GM19240 (cell line): ENCODE measurements around the gene UQCRC1.

ENCODE experiments used
- DNase-seq: peaks from one replicate; pipeline ENCODE4 v3.0.0; 2011; ENCODE audit warnings: low spot score; ENCODE audit not compliant: insufficient read length

UQCRC1 gene

DNA sequence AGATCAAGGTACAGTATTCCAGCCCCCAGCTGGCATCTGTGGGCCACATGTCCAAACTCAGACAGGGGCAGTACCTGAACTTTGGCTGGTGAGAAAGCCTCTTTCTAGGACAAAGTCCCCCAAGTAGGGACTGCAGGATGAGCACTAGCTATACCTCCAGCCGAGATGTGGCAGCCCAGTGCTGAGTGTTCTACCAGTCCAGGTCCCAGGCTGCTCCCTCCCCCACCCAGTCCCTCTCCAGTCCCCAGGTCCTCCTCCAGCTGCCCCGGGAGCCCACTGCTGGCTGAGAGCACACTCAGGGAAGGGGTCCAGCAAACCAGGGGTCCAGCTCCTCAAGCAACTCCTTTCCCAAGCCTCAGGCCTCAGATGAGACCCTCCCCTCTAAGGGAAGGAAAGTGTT is 24.3 kb upstream of the UQCRC1 start:
- DNase-seq, result no peak

GRCh38 chr3:48633256-48633655 is 23.8 kb upstream of the UQCRC1 start:
- DNase-seq, result no peak

DNA sequence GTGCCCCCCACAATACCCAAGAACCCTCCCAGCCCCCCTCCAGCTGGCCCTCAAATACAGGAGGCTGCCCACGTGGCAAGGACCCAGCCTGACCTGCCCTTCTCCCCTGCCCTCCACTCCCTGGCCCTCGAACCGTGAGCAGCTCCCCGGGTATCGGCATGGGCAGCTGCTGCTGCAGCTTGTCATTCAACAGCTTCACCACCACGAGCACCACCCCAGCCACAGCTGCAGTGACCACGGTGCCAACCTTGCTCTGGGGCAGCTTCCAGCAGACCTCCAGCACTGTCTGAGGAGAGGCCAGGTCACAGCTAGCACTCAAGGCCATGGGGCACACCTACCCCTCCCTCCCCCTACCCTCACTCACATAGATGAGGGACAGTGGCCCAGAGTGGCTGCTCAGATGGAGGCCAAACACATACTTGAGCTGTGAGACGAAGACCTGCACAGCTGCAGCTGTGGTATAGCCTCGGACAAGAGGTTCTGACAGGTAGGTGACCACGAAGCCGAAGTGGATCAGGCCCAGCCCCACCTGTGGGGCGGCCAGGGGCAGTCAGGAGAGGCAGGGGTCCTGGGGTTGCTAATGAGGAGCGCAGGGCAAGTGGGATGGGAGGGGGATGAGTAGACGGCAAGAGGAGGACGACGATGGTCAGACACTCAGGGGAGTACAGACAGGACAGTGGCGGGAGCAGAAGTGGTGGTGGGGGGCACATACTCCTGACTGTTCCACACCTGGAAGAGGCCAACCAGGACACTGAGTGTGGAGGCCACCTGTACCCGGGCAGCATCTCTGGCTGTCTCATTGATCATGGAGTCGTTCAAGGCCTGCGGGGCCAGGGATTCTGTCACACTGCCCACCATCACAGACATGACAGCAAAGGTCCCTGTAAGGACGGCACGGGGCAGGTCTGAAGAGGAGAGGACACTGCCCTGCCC is 22.3 kb upstream of the UQCRC1 start:
- DNase-seq, result no peak

- no peak for DNase-seq
Measured at GRCh38 chr3:48630833-48631232, 21.4 kb upstream of the UQCRC1 start.

- no peak for DNase-seq
Measured at GRCh38 chr3:48630407-48630806, 21.0 kb upstream of the UQCRC1 start.

- no peak for DNase-seq
Measured at GRCh38 chr3:48629894-48630293, 20.4 kb upstream of the UQCRC1 start.

DNA sequence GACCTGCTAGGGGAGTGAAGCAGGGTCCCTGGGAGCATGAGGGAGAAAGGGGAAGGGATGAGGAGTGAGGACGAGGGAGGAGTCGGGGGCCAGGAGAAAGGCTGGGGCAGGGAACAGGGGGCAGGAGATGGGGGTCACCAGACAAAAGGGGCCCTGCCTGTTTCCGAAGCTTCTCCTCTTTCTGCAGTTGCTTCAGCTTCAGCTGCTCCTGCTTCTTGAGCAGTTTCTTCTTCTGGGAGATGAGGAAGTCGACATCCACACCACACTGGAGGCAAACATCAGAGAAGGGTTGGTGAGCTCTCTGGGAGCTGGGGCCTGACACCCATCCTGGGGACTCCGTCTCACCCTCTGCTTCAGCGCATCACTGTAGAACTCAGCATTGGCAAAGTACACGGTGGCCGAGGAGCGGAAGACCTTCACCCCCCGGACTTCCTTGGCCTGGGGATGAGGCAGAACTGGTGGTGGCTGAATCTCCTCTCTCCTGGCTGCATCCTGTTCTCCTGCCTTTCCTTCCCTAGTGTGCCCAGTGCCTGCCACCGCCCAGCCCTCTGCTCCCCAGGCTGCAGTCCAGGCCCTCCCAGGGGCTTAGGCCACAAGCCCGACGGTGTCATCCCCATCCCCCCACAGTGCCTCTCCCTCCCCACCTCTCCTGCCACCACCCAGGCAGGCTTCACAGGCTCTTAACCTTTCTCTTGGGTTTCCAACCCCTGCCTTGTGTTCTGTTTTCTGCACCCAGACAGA is 19.0 kb upstream of the UQCRC1 start:
- DNase-seq, result no peak

- no peak for DNase-seq
Measured at GRCh38 chr3:48625600-48625999, 16.2 kb upstream of the UQCRC1 start.

GRCh38 chr3:48624767-48625166 is 15.3 kb upstream of the UQCRC1 start:
- DNase-seq, result no peak

DNA sequence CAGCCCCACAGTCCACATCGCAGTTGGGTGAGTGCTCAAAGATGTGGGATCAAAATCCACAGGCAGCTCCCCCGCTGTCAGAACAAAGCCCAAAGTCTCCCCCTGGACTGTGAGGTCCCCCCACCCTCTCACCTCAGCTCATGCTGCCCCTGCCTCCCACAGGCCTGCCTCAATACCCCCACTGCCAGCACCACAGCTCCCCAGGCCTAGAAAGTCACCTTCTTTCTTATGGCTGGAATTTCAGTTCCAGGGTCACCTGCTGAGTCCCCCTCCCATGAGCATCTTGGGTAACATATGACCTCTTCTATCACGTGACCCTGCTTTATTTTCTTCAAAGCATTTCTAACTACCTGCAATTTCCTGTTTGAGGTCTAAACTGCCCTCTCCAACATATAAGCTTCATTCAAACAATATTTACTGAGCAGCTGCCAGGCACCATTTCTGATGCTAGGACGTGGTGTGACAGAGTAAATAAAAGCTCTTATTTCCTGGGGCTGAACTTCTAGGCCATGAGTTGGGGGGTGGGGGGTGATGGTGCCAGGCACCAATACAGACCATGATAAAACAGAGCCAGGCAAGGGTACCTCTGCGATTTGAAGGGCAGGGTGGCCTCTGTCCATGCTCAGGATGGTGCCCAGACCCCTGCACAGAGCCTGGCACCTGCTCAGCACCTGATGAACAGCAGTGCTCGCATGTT is 14.6 kb upstream of the UQCRC1 start:
- DNase-seq, result no peak

DNA sequence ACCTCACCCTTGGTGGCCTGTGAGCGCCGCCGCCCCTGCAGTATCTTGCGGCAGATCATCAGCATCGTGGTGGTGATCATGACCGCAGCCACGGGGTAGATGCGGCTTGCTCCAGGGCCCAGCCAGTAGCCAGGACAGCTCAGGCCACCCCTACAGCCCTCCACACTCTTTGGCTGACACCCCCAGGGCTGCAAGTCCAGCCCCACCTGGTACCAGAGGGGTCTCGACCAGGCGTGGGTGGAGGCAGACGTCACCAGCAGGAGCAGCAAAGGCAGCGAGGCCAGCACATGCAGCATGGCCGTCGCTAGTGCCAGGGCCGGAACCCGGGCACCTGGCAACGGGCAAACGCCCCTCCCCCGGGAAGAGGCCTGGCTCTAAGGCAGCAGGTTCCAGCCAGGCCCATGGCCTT is 12.0 kb upstream of the UQCRC1 start, which contains the start of gene TMEM89:
TMEM89 (minus strand) TSS at position 309 of the 409 bp plus-strand sequence; CDS start at position 296, 13 bp downstream.
- no peak for DNase-seq

- no peak for DNase-seq
Measured at GRCh38 chr3:48619541-48620524, 10.4 kb upstream of the UQCRC1 start.

DNA sequence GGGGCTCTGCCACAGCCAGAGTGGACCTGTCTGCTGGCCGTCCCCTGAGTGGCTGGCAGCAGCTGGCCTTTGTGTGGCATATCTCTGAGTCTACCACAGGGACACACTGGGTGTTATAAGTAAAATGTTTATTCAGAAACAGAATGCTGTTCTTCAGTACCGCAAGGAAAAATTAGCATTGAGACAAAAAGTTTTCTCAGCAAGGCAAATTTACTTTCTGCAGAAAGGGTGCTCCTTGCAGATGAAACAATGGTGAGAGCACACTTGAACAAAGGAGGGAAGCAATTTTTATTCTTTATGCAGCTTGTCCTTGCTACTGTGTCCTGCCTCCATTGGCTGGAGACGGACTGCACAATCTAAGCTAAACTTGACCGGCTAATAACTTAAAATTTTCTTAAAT is 8.1 kb upstream of the UQCRC1 start:
- no peak for DNase-seq

DNA sequence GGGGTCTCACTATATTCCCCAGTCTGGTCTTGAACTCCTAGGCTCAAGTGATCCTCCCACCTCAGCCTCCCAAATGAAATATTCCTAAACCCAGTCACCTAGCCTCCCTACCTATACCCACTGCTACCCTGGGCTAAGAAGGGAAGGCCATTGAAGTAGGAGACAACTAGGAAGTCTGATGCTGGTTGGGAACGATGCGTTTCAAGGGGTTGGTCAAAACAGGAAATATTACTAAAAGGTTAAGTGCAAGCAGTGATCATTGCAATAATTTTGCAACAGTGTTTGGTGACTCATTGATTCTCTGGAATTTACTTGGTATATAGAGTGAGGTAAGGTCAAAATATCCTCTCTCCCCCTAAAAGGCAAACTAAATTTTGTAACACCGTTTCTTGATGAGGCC is 4.6 kb upstream of the UQCRC1 start:
- no peak for DNase-seq

DNA sequence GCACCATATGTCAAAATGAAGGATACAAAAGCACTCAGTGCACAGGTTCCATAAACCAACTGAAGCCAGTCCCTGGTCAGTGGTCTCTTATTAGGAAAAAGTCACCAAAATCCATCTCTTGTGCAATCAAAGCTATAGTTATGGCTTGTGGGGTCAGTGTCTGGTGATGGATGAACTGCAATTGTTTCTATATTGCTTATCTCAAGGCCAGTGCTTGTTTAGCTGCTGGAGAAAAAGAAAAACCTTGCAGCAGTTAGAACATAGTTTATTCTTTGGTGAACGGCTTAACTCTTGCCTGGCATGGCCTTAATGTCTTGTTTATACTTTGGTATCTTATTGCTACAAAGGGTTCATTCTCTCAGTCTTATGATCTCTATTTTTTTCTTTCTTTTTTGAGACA is 2.9 kb upstream of the UQCRC1 start:
- DNase-seq, result no peak

- DNase-seq, result no peak
Measured at GRCh38 chr3:48607519-48607918, 1.9 kb downstream of the UQCRC1 start.

DNA sequence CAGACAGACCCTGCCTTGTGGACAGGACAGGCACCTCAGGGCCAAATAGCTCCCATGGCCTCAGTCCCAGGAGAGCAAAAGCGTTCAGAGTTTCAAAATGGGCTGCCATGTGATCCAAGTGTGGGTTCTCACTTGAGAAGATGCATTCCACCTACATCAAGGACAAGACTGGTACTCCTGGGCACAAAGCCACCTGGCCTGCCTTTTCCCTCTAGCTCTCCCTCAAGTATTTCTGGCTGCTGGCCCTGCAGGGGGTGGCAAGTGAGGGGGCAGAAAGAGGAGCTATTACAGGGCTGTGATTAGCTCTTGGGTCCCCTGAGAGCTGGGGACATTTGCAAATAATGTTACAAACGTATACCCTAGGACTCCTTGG is 7.8 kb downstream of the UQCRC1 start:
- DNase-seq, result no peak

DNA sequence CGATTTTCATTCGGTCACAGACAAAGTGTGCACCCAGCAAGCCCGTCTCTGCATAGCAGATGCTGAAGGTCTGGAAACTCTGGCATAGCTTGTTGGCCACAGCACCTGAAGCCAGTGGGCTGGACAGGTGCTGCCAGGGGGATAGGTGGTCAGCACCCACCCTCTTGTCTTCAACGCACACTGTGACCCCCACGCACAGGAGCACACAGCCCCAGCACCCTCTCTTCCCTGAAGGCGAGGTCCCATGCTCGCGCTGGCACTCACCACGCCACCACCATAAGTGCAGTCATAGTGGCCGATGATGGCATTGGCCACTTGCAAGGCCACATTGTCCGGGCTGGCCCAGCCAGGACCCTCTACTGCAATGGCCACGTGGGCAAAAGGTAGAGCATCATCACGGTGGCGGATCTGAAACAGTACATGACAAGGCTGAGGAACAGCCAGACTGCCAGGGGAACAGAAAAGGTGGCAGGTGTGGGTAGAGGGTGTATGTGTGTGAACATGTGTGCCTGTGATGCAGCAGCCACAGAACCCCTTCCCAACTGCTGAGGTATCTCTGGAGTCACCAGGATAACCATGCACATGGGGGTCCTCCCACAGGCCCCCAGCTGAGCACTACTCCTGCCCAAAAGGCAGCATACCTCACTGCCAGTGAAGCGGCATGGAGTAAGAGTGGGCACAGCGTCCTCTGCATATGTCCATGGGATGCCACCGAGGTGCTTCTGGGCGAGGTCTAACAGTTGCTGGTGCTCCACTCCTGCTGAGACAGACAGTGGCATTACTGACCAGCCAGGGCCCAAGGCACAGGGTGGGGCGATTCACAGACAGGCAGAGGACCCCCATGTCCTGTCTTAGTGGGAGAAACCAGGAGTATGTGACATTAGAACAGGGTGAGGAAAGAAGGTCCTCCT is 8.5 kb downstream of the UQCRC1 start:
- DNase-seq, result no peak

- no peak for DNase-seq
Measured at GRCh38 chr3:48599509-48600285, 9.7 kb downstream of the UQCRC1 start.
